H9 (cell line): ENCODE data around the gene DNAJC24. TPM values are rescaled to one million over a fixed set of nuclear protein-coding genes. Genes with fewer than 3 reads are reported as not detected.

Source experiments
- DNase-seq: peaks from one replicate; pipeline ENCODE4 v3.0.0-alpha.2; 2017
- H2AFZ ChIP-seq: one replicate; pipeline ENCODE4 v1.6.1; 2013; ENCODE audit warnings: mild to moderate bottlenecking, low read length, control low read depth, moderate library complexity
- H2AK5ac ChIP-seq: 2 replicates; pipeline ENCODE4 v1.6.1; 2013; ENCODE audit warnings: low read length, control low read depth, mixed read lengths; ENCODE audit not compliant: insufficient read length
- H2BK120ac ChIP-seq: one replicate; pipeline ENCODE4 v1.6.1; 2013; ENCODE audit warnings: low read depth, mild to moderate bottlenecking, low read length, control low read depth, inconsistent platforms; ENCODE audit not compliant: poor library complexity, severe bottlenecking
- H2BK12ac ChIP-seq: 2 replicates; pipeline ENCODE4 v1.6.1; 2013; ENCODE audit warnings: low read length, control low read depth, mixed read lengths, low read depth; ENCODE audit not compliant: insufficient read length
- H2BK15ac ChIP-seq: 2 replicates; pipeline ENCODE4 v1.6.1; 2013; ENCODE audit warnings: low read depth, low read length, control low read depth
- H2BK20ac ChIP-seq: one replicate; pipeline ENCODE4 v1.6.1; 2013; ENCODE audit warnings: low read depth, mild to moderate bottlenecking, low read length, control low read depth, inconsistent platforms; ENCODE audit not compliant: poor library complexity, severe bottlenecking
- H2BK5ac ChIP-seq: 2 replicates; pipeline ENCODE4 v1.6.1; 2013; ENCODE audit warnings: low read length, control low read depth, mixed read lengths; ENCODE audit not compliant: insufficient read length
- H3K14ac ChIP-seq: 2 replicates; pipeline ENCODE4 v1.6.1; 2013; ENCODE audit warnings: low read length, control low read depth; ENCODE audit not compliant: insufficient read depth
- H3K18ac ChIP-seq: 2 replicates; pipeline ENCODE4 v1.6.1; 2013; ENCODE audit warnings: low read depth, mild to moderate bottlenecking, mixed read lengths, low read length, control low read depth; ENCODE audit not compliant: insufficient read length
- H3K23ac ChIP-seq: 2 replicates; pipeline ENCODE4 v1.6.1; 2013; ENCODE audit warnings: low read length, control low read depth, mixed read lengths, low read depth; ENCODE audit not compliant: insufficient read length
- H3K23me2 ChIP-seq: 2 replicates; pipeline ENCODE4 v1.6.1; 2013; ENCODE audit warnings: low read depth, mild to moderate bottlenecking, mixed read lengths, low read length, control low read depth; ENCODE audit not compliant: insufficient read length, poor library complexity, severe bottlenecking
- H3K27ac ChIP-seq: 2 replicates; pipeline ENCODE4 v1.5.1; 2013; ENCODE audit warnings: low read length, control low read depth, mixed read lengths, low read depth; ENCODE audit not compliant: insufficient read length
- H3K27me3 ChIP-seq: 2 replicates; pipeline ENCODE4 v1.6.1; 2013; ENCODE audit warnings: low read length, control low read depth, inconsistent platforms; ENCODE audit not compliant: insufficient read depth
- H3K4ac ChIP-seq: 2 replicates; pipeline ENCODE4 v1.6.1; 2013; ENCODE audit warnings: low read depth, mild to moderate bottlenecking, control low read depth, inconsistent platforms, low read length, moderate library complexity
- H3K4me1 ChIP-seq: 2 replicates; pipeline ENCODE4 v1.6.1; 2013; ENCODE audit warnings: low read length, control low read depth, inconsistent platforms; ENCODE audit not compliant: insufficient read depth
- H3K4me2 ChIP-seq: 2 replicates; pipeline ENCODE4 v1.6.1; 2013; ENCODE audit warnings: low read length, control low read depth, mixed read lengths; ENCODE audit not compliant: insufficient read length, insufficient read depth
- H3K56ac ChIP-seq: 2 replicates; pipeline ENCODE4 v1.6.1; 2013; ENCODE audit warnings: low read depth, mild to moderate bottlenecking, mixed read lengths, low read length, control low read depth; ENCODE audit not compliant: insufficient read length
- H3K79me1 ChIP-seq: 2 replicates; pipeline ENCODE4 v1.6.1; 2013; ENCODE audit warnings: low read depth, mild to moderate bottlenecking, moderate library complexity, low read length, control low read depth, inconsistent platforms; ENCODE audit not compliant: insufficient read depth, poor library complexity, severe bottlenecking
- H3K79me2 ChIP-seq: 2 replicates; pipeline ENCODE4 v1.6.1; 2013; ENCODE audit warnings: low read length, control low read depth, inconsistent platforms; ENCODE audit not compliant: insufficient read depth
- H3K9ac ChIP-seq: 2 replicates; pipeline ENCODE4 v1.6.1; 2013; ENCODE audit warnings: low read length, control low read depth, mixed read lengths; ENCODE audit not compliant: insufficient read length; ENCODE audit errors: extremely low read depth
- H3K9me3 ChIP-seq: one replicate; pipeline ENCODE4 v1.6.1; 2013; ENCODE audit warnings: low read depth, low read length, inconsistent platforms; ENCODE audit not compliant: control insufficient read depth
- H3T11ph ChIP-seq: one replicate; pipeline ENCODE4 v1.6.1; 2013; ENCODE audit warnings: mild to moderate bottlenecking, low read length, control low read depth, inconsistent platforms
- H4K20me1 ChIP-seq: one replicate; pipeline ENCODE4 v1.6.1; 2013; ENCODE audit not compliant: control insufficient read depth, insufficient read length, insufficient read depth
- H4K5ac ChIP-seq: 2 replicates; pipeline ENCODE4 v1.6.1; 2013; ENCODE audit warnings: low read depth, mild to moderate bottlenecking, mixed read lengths, low read length, control low read depth; ENCODE audit not compliant: insufficient read length
- H4K8ac ChIP-seq: replicated peaks from 2 replicates; pipeline ENCODE4 v1.6.1; 2013; ENCODE audit warnings: low read length, control low read depth, mixed read lengths, low read depth; ENCODE audit not compliant: insufficient read length
- H4K91ac ChIP-seq: 2 replicates; pipeline ENCODE4 v1.6.1; 2013; ENCODE audit warnings: low read depth, mild to moderate bottlenecking, moderate library complexity, mixed read lengths, low read length, control low read depth; ENCODE audit not compliant: insufficient read length
- H3K27ac Mint-ChIP-seq, 3 experiments: 2 replicates in 2 of 3; 3 replicates in 1 of 3; pipeline ENCODE4 v1.8.0; 2020 to 2021; ENCODE audit warnings: mixed read lengths in 3 of 3, mild to moderate bottlenecking in 1 of 3, moderate library complexity in 1 of 3
- H3K27me3 Mint-ChIP-seq: 2 replicates; pipeline ENCODE4 v1.8.0; 2021; ENCODE audit warnings: low read depth, mild to moderate bottlenecking, moderate library complexity, mixed read lengths
- H3K36me3 Mint-ChIP-seq, 3 experiments: 2 replicates in 2 of 3; 3 replicates in 1 of 3; pipeline ENCODE4 v1.8.0; 2020 to 2021; ENCODE audit warnings: low read depth in 3 of 3, mixed read lengths in 3 of 3; ENCODE audit not compliant: insufficient read depth in 1 of 3
- H3K4me1 Mint-ChIP-seq, 2 experiments: 2 replicates each; pipeline ENCODE4 v1.8.0; 2020; ENCODE audit warnings: mixed read lengths in 2 of 2
- H3K4me3 Mint-ChIP-seq, 2 experiments: 2 replicates in 1 of 2; 3 replicates in 1 of 2; pipeline ENCODE4 v1.8.0; 2020 to 2021; ENCODE audit warnings: mild to moderate bottlenecking in 2 of 2, mixed read lengths in 2 of 2, moderate library complexity in 1 of 2
- H3K9me3 Mint-ChIP-seq, 2 experiments: 2 replicates in 1 of 2; 3 replicates in 1 of 2; pipeline ENCODE4 v1.8.0; 2020; ENCODE audit warnings: mild to moderate bottlenecking in 2 of 2, mixed read lengths in 2 of 2, moderate library complexity in 1 of 2
- WGBS: extraction: QIAGEN DNeasy Blood & Tissue Kit; methylation state at CpG from one replicate; pipeline ENCODE4 v1.1.7; 2013; ENCODE audit warnings: missing lambda C conversion rate, low lambda C conversion rate, mixed read lengths; ENCODE audit not compliant: insufficient read length; ENCODE audit errors: extremely low coverage; 5-methylcytosine and 5-hydroxymethylcytosine counted together
- total RNA-seq: library from RNA; stranded (reverse); gene quantifications from 2 replicates; pipeline ENCODE4 v1.2.1, GENCODE V29; 2021
- TF ChIP-seq, protein P1 (sequence below): fragments of 200-600 bp; sonication (generic); conservative IDR thresholded peaks from 3 replicates; pipeline ENCODE4 v1.8.0; 2021; ENCODE audit warnings: antibody characterized with exemption, mild to moderate bottlenecking

Gene DNAJC24
- total RNA-seq, 1 experiment from 2014 or later = 16.7 TPM

DNA sequence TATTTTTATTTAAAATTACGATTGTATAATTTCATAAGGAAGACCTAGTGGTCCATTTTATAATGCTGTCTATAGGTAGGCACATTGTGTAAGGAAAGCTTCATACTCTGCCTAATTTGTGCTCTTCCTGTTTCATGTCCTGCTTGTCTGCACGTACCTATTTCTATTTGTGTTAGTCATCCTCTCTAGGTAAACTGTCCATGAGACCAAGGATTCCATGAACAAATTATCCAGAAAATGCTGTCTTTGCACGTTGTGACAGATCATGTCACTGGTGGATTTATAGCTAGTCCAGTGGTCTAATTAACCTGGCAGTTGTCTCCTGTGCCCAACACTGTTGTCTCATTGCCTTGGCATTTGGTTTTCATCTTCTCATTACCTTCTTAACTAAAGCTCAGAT lies 44.7 kb downstream of the DNAJC24 start:
- no peaks in the 10 kb centered on the region for H3K9me3 ChIP-seq
- H3K4ac ChIP-seq = no peak overlapping the region
- H2BK12ac ChIP-seq = no peak overlapping the region
- TF ChIP-seq, protein P1, sequence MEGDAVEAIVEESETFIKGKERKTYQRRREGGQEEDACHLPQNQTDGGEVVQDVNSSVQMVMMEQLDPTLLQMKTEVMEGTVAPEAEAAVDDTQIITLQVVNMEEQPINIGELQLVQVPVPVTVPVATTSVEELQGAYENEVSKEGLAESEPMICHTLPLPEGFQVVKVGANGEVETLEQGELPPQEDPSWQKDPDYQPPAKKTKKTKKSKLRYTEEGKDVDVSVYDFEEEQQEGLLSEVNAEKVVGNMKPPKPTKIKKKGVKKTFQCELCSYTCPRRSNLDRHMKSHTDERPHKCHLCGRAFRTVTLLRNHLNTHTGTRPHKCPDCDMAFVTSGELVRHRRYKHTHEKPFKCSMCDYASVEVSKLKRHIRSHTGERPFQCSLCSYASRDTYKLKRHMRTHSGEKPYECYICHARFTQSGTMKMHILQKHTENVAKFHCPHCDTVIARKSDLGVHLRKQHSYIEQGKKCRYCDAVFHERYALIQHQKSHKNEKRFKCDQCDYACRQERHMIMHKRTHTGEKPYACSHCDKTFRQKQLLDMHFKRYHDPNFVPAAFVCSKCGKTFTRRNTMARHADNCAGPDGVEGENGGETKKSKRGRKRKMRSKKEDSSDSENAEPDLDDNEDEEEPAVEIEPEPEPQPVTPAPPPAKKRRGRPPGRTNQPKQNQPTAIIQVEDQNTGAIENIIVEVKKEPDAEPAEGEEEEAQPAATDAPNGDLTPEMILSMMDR = no peak
- H3K56ac ChIP-seq = no peak overlapping the region
- Mint-ChIP-seq H3K4me1 (peaks cover 34 to 46% of the 10 kb centered on the region in 2 experiments), H3K27me3 (no peaks in the 10 kb centered on the region), H3K4me3 (no peak overlapping the region), H3K27ac (peak overlapping the region in 2 of 3 experiments; percentile 10 to 22; a peak in 2 of 7 replicates), H3K9me3 (peaks cover 9 to 12% of the 10 kb centered on the region in 2 experiments), H3K36me3 (peaks cover 15 to 17% (median 15%) of the 10 kb centered on the region in 3 experiments)
- no peaks in the 10 kb centered on the region for H4K20me1 ChIP-seq
- H3K9ac ChIP-seq = no peak overlapping the region
- H3K27me3 ChIP-seq = no peaks in the 10 kb centered on the region
- 100% methylated on average over 1 of the region's 3 CpGs for WGBS
- no peak overlapping the region for H3T11ph ChIP-seq
- H4K8ac ChIP-seq = no peak overlapping the region
- H3K14ac ChIP-seq = no peak overlapping the region
- no peak overlapping the region for H2AK5ac ChIP-seq
- H3K4me1 ChIP-seq = no peaks in the 10 kb centered on the region; the same call in none of the 2 replicates
- no peak overlapping the region for H3K27ac ChIP-seq
- no peak overlapping the region for H3K4me2 ChIP-seq
- no peak overlapping the region for H2BK5ac ChIP-seq
- no peak overlapping the region for H3K23ac ChIP-seq
- H2BK20ac ChIP-seq = no peak overlapping the region
- no peak overlapping the region for H2BK120ac ChIP-seq
- H3K79me1 ChIP-seq = no peaks in the 10 kb centered on the region
- no peak for DNase-seq
- no peak overlapping the region for H4K91ac ChIP-seq
- H3K23me2 ChIP-seq = no peaks in the 10 kb centered on the region
- no peak overlapping the region for H2BK15ac ChIP-seq
- H2AFZ ChIP-seq = no peak overlapping the region
- no peak overlapping the region for H3K18ac ChIP-seq
- H4K5ac ChIP-seq = no peak overlapping the region
- no peaks in the 10 kb centered on the region for H3K79me2 ChIP-seq
